GM19035 (cell line): ENCODE data around the gene HERPUD2.
"Not testable (repeated sequence)": the region's sequence is repeated elsewhere in the genome, so short reads cannot be mapped to it uniquely, and the experiment has no call there.

Source experiments
- ATAC-seq: cut with Tn5 transposase; IDR thresholded peaks from one replicate; pipeline ENCODE4 v1.9.1; 2021; ENCODE audit not compliant: unreplicated experiment

HERPUD2 gene

GRCh38 chr7:35714862-35715261 is 19.9 kb upstream of the HERPUD2 start:
- ATAC-seq: no peak

GRCh38 chr7:35714407-35714806 is 19.5 kb upstream of the HERPUD2 start:
- no peak for ATAC-seq

DNA sequence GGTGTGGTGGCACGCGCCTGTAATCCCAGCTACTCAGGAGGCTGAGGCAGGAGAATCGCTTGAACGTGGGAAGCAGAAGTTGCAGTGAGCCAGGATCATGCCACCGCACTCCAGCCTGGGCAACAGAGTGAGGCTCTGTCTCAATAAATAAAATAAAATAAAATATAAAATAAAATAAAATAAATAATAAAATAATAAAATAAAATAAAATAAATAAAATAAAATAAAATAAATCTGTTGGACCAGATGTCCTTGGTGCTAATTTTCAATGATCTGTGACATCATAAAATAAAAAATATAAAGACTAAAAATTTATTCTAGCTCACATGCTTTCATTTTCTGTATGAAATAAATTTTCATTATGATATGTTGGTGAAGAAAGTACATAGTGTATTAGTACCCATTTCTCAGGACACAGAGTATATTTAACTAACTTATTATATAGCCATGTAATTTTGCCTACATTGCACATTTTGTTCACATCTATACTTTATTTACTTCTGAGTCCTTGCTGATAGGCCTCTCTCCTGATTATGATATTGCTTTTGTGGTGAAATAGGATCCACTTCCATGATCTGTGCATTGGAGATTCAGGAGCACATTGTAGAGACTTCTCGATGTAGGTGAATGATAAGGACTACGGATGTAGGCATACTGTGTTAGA is 17.8 kb upstream of the HERPUD2 start:
- no peak for ATAC-seq

GRCh38 chr7:35707422-35707821 is 12.5 kb upstream of the HERPUD2 start:
- no peak for ATAC-seq

DNA sequence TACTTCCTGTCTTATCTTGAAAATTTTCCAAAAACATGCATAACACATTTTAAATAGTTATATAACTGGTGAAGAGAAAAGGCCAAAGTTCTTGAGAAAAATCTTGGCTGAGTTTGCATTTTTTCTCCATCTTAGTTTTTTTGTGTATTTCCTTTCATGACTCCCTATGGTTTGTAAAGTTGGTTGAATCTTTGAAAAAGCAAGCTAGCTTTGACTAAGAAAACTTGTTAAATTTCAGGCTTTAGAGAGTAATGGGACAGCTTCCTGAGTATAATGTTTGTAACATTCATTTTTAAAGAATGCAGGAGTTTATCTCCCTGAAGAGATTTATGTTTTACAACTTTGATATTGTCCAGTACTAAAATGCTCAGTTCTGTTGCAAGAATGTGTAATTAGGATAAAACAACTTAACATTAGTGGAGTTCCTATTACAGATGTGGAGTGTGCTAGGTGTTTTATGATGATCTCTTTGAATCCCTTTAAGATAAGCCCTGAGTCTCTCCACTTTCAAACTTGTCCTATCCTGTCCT is 11.1 kb upstream of the HERPUD2 start:
- ATAC-seq: no peak

- ATAC-seq: no peak
These were observed 9.3 kb upstream of the HERPUD2 start for GRCh38 chr7:35704261-35704660.

DNA sequence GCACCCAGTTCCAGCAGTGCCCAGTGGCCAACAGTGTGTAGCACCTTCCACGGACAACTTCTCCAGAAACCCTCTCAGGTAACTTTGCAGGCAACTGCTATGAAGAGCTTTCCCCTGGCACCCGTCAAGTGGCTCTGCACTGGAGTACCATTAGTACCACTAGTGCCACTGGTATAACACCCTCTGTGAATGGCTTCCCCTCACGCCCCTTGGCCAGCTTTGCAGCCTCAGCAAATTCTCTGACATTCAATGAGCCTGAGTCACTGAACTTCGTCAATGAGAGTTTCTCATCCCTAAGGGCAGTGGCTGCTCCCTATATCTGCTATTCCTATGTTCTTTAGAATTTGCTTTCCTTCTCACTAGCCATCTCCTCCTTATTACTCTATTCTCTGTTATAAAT is 7.6 kb upstream of the HERPUD2 start:
- no peak for ATAC-seq

DNA sequence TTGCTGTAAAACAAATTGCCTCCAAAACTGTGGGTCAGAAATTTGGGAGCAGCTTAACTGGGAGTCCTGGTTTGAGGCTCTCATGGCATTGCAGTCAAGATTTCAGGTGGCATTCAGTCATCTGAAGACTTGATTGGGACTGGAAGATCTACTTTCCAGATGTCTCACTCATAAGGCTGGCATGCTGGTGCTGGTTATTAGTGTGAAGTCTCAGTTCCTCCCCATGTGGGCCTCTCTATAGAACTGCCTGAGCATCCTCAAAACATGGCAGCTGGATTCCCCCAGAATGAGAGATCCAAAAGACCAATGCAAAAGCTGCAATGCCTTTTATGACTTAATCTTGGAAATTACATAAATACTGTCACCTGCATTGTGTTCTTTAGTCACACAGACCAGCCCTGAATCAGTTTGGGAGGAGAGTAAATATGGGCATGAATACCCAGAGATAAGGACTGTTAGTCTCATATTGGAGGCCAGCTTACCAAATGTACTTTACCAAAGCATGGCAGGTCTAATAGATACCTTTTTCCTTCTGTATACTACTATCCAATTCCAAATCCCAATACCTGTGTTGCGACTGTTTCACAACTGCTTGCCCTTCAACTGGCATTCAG is 6.5 kb upstream of the HERPUD2 start:
- ATAC-seq: peak; percentile 65

DNA sequence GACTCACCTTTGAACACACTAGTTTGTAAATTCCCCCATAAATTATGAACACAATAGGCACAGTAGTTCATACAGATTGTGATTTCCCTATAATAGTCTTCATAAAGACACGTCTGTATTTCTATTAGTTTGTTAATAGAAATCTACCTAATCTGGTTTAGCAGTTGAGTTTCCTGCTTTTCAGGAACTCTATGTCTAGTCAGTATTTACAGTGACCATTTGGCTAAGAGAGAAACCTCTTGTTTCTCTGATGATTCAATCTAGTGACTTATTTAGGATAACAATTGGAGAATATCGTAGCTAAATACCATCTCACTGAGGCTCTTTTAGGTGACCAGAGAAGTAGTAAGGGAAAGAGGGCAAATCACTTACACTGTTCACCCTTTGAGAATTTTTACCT is 5.9 kb upstream of the HERPUD2 start:
- no peak for ATAC-seq

DNA sequence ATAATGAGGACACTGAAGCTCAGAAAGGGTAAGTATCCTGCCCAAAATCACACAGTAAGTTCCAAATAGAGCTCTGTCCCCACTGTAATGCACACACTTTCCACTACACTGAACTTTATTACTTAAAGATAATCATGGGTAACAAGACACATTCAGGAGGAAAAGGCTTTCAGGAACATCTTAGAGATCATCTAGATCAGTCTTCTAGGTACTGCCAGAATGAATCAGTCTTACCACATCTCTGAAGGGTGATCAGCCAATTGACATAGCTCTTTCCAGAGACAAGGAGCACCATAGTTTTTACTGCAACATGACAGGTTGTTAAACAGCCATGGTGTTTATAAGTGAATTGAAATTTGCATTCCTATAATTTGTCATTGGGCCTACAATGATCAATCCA is 5.4 kb upstream of the HERPUD2 start:
- no peak for ATAC-seq

DNA sequence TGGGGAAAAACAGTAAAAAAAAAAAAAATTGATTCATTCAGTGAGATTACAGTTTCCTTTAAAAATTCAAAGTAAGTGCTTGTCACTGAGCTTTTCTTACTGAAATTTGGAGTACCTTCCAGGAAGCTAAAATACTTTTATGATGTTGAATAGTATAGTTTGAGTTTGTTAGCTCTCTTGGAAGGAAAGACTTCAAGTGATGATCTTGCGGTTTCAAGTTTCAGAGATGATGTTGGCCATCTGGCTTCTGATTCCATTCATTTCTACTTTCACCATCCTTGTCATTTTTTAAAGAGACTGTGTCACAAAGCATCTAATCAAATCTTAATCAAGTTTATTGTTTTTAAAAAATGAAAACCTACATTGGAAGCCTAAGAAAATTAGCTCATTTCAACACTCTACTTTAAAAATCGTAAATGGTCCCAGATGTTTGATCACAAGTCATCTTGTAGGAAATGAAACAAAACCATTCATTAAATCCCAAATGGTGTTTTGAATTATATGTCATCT is 4.9 kb upstream of the HERPUD2 start:
- ATAC-seq: no peak

- ATAC-seq: not testable (repeated sequence)
These were observed 3.4 kb upstream of the HERPUD2 start for GRCh38 chr7:35698382-35698781.

DNA sequence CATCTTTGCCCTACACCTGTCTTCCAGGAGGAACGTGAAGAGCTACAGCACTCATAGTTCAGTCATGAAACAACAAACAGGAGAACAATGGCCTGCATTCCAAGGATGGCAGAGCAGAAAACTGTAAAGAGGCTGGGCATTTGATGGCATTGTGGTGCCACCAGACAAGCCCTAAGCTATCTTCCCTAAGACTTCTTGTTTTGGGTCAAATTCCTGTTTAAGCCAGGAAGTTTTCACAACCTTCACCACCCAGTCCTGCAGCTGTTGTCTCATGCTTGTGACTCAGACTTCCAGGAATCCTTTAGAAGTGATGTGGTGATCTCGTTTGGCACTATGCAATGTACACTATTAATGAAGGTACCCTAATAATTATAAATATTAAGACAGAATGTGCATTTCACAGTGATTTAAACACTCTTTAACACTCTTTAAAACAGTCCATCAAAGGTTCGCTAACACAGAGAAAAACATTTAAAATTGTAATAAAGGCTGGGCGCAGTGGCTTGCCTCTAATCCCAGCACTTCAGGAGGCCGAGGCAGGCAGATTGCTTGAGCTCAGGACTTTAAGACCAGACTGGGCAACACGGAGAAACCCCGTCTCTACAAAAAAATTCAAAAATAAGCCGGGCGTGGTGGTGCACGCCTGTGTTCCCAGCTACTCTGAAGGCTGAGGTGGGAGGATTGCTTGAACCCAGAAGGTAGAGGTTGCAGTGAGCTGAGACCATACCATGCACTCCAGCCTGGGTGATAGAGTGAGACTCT is 2.7 kb upstream of the HERPUD2 start:
- ATAC-seq: no peak

DNA sequence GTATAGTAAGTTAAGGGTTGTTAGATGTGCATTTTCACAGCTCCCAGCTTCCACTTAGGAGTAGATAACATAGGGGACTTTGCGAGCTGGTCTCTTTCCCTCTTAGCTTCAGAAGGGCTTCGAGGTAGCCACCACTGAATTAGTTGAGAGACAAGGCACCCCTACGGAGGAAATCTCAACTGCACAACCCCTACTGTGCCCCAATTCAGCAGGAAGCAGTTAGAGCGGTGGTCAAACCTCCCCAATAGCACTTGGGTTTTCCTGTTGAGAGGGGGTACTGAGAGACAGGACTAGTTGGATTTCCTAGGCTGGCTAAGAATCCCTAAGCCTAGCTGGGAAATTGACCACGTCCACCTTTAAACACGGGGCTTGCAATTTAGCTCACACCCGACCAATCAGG is 1.1 kb upstream of the HERPUD2 start:
- no peak for ATAC-seq

DNA sequence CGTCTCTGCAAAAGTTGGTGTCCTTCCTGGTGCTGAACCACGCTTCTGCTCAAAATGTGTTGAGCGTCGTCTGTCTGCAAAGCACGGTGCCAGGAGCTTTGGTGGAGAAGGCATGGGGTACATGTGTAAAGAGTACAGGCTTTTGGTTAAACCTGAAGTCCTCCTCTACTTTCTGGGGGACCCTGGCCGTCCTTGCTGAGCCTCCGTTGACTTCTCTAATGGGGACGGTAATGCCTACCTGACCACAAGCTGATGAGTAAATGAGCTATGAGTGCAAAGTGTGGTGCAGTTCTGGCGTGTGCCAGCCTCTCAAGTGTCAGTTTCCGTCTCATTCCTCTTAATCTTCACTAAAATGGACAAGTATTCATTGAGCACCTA is 527 bp upstream of the HERPUD2 start:
- no peak for ATAC-seq

DNA sequence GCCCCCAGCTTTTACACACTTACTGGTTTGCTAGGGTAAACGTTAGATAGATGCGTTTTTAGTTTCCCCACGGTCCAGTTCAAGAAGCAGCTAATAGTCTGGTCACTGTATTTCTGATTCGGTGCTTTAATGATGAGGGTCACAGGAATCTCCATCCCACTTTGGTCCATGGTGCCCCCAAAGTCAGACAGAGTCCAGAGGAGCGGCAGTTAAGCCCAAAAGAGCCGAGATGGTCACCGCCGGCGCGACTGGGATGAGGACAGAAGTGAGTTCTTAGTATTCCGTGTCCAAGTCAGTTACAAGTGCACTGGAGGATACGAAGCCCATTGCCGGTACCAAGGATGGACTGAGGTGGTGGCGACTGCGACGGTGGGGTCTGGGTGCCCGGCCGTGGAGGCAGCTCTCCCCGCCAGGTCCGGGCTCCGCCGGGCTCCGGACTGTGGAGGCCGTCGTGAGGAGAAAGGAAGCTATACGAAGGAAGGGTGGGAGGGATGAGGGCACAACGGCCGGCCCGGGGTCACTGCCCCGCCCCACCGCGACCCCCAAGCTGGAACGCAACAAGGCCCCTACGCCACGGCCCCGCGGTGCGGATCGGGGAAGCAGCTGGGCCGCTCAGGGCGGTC is 663 bp downstream of the HERPUD2 start:
- ATAC-seq: peak; percentile 19

GRCh38 chr7:35691827-35692307 is 3.1 kb downstream of the HERPUD2 start:
- no peak for ATAC-seq

GRCh38 chr7:35691366-35691765 is 3.6 kb downstream of the HERPUD2 start:
- no peak for ATAC-seq

DNA sequence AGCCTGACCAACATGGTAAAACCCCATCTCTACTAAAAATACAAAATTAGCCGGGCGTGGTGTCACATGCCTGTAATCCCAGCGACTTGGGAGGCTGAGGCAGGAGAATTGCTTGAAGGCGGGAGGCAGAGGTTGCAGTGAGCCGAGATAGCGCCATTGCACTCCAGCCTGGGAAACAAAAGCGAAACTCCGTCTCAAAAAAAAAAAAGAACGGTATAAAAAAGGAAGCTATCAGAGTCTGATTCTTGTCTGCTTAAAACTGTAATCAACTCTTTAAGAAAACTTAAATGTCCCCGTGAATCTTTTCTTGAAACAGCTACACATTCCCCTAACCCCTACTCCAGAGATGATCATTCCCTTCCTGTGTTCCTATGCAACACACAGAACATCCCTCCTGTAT is 4.3 kb downstream of the HERPUD2 start:
- ATAC-seq: not testable (repeated sequence)

DNA sequence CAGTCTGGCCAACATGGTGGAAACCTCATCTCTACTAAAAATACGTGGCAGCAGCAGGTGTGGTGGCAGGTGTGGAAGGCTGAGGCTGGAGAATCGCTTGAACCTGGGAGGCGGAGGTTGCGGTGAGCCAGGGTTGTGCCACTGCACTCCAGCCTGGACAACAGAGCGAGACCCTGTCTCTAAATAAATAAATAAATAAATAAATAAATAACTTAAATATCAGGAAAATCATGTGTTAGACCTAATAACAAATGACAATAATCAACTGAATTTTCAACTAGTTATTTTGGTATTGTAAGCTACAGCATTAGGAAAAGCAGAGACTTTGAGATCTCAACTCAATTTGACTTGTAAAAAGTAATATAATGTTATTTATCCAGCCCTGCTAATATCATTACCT is 9.2 kb downstream of the HERPUD2 start:
- no peak for ATAC-seq
